Choroid plexus epithelial cell (primary cell): ENCODE results near the gene FAR2.

Source experiments
- DNase-seq: peaks from one replicate; pipeline ENCODE4 v3.0.0-alpha.2; 2010; ENCODE audit warnings: low read depth
- H3K4me3 ChIP-seq: 2 replicates; pipeline ENCODE4 v1.5.1; 2011; ENCODE audit warnings: low read depth, mild to moderate bottlenecking, control low read depth, low read length, moderate library complexity
- CTCF ChIP-seq: conservative IDR thresholded peaks from 2 replicates; pipeline ENCODE4 v1.5.1; 2011; ENCODE audit warnings: low read depth, mild to moderate bottlenecking, control low read depth, inconsistent platforms, low read length, moderate library complexity

FAR2 gene

DNA sequence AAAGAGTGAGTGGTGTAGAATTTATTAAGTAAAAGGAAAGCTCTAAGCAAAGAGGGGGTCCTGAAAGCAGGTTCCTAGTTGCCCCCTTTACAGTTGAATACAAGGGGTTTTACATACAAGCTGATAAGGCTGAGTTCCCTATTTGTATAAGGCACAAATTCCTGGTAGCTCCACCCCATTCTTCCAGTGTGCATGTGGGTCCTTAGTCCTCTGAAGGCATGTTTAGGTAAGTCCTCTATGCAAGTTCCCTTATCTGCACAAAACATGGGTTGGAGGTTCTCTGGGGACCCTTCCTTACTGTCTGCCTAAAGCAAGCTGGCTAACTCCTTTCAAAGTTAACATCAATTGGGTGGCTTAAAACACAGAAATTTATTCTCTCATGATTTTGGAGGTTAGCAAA lies 2.9 kb upstream of the FAR2 start:
- no peak for TF ChIP-seq CTCF

GRCh38 chr12:29147731-29148595 lies 1.1 kb upstream of the FAR2 start:
- peak; percentile 40 for DNase-seq
- TF ChIP-seq CTCF: no peak
- H3K4me3 ChIP-seq: peak overlapping the region; percentile 82

More for the DNA sequence above, 2.9 kb upstream of the FAR2 start:
- H3K4me3 ChIP-seq: no peak overlapping the region
- no peak for DNase-seq

DNA sequence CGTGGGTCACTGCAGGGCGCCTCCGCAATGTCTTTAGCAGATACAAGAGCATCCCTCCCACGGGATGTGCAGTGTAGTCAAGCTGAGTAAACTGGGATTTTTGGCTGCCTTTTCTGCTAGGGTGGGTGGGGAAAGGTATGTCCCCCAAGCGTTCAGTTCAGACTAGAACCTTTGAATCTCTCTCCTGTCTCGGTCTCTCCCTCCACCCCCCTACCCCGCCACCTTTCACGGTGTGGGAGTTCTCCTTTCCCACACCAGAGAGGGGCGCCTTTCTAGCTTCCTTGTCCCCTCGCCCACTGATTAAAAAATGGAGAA lies 525 bp upstream of the FAR2 start:
- DNase-seq: peak; percentile 23
- peak overlapping the region; percentile 82 for H3K4me3 ChIP-seq
- TF ChIP-seq CTCF: peak; percentile 25

DNA sequence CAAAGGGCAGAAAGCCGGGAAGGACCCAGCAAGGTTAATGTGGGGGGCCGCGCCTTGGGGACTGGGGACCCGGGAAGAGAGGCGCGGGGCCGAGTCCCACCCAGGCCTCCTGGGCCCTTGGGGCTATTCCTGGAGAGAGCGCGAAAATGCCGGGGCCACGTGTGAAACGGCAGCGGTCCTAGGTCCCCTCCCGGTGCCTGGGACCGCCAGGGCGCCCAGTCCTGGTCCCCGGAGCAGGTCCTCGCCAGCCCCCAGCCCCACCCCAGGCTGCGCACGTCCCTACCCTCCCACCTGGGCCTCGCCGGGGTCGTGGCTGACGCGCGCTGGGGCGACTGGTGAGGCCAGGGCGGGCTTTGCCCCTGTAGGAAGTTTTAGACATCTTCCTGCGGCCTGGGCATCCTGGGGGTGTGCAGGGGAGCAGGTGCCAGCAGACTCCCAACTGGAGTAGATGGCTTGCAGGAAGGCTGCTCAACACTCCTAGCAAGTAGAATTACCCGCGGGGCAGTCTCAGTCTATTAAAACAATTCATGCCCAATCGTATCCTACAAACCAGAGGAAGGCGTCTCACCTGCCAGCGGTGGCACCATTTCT lies 708 bp downstream of the FAR2 start:
- no peak for TF ChIP-seq CTCF
- H3K4me3 ChIP-seq: peak overlapping the region; percentile 82
- no peak for DNase-seq

- no peak overlapping the region for H3K4me3 ChIP-seq
- no peak for TF ChIP-seq CTCF
- no peak for DNase-seq
Measured at GRCh38 chr12:29150462-29150861, 1.4 kb downstream of the FAR2 start.

DNA sequence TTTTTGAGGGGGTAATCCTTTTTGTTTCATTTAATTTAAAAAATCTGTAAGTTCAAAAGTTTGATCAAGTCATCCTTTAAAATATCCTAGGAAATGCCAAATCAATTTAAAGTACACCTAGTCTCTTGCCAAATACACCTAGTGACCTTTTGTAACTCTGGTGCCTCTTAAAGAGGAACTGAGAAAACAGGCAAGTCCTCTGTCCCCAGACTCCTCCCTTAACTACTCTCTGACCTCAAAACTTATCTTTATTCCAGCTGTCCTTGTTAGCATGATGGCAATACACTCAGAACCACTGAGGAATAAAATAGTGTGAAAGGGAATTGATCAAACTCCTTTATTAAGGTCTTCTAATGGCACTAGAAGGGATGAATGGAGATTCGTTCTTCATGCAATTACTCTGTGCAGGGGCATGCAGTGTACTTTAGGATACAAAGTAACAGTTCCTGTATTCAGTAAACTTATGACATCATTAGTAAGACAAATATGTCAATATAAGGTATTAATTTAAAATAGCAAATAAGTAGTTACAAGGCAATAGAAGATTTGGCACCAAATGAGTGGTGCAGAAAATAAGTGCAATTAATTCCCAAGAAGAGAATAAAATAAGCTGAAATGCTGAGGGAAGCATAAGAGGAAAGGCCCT lies 3.3 kb downstream of the FAR2 start:
- no peak for DNase-seq
- no peak for TF ChIP-seq CTCF
- no peak overlapping the region for H3K4me3 ChIP-seq
